Lower leg skin (tissue), 4 donors: ENCODE data around the gene USP10. TPM values are rescaled to one million over a fixed set of nuclear protein-coding genes. Genes with fewer than 3 reads are reported as not detected.
A peak's percentile ranks its signal among the peaks of the same experiment; 100 is the strongest.

Source experiments
- DNase-seq, 2 donors: peaks; one replicate each; pipeline ENCODE4 v3.0.0-alpha.2; 2019; ENCODE audit warnings: low spot score in 2 of 2
- H3K4me3 ChIP-seq: fragments of 200-600 bp; sonication (generic); 2 replicates; pipeline ENCODE4 v1.5.1; 2017; ENCODE audit warnings: mild to moderate bottlenecking, low read depth; ENCODE audit not compliant: poor library complexity, severe bottlenecking
- POLR2A ChIP-seq, 2 donors: fragments of 450-650 bp; IDR thresholded peaks; one replicate each; pipeline ENCODE4 v1.6.1; 2016 to 2017; ENCODE audit warnings: antibody characterized with exemption in 2 of 2, mild to moderate bottlenecking in 1 of 2, moderate library complexity in 1 of 2
- WGBS, 2 donors: methylation state at CpG; one replicate each; pipeline ENCODE4 v1.1.5; 2018; 5-methylcytosine and 5-hydroxymethylcytosine counted together
- intact Hi-C: fragments of 100-400 bp; cut with DNase I; formaldehyde crosslinking; loops from one replicate; pipeline ENCODE4 v1.15.0; 2023; ENCODE audit warnings: low total_unique reads
- total RNA-seq, 4 donors: library from RNA; depleted of rRNA; stranded (reverse); fragments of >200 nt; gene quantifications; one replicate each; pipeline ENCODE4 v1.1.0, GENCODE V29; 2016
- TF ChIP-seq, protein P1 (sequence below), 3 donors: fragments of 450-650 bp; IDR thresholded peaks; one replicate each; pipeline ENCODE4 v1.5.1; 2016; ENCODE audit warnings: antibody characterized with exemption in 3 of 3, mild to moderate bottlenecking in 3 of 3, moderate library complexity in 2 of 3

The USP10 gene
- total RNA-seq, 4 donors from 2014 or later = 54.3 to 69.0 (median 60.7) TPM

DNA sequence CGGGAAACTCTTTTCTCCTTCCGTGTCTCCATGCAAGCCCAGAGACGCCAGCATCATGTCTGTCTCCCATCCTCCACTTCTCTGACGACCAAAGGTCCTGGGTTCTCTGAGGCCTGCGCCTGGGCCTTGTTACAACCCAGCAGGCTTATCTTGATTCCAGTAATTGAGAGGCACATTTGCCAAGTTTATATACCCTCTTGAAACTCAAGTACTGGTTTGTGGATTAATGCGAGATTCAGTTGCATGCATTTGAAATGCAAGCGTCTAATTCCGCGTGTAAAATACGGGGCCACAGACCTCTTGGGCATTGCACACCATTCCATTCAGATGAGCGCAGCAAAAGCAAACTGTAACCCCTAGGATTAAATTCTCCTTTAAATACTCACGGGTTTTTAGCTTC lies 91.3 kb downstream of the USP10 start:
- H3K4me3 ChIP-seq = no peak overlapping the region
- TF ChIP-seq, protein P1, sequence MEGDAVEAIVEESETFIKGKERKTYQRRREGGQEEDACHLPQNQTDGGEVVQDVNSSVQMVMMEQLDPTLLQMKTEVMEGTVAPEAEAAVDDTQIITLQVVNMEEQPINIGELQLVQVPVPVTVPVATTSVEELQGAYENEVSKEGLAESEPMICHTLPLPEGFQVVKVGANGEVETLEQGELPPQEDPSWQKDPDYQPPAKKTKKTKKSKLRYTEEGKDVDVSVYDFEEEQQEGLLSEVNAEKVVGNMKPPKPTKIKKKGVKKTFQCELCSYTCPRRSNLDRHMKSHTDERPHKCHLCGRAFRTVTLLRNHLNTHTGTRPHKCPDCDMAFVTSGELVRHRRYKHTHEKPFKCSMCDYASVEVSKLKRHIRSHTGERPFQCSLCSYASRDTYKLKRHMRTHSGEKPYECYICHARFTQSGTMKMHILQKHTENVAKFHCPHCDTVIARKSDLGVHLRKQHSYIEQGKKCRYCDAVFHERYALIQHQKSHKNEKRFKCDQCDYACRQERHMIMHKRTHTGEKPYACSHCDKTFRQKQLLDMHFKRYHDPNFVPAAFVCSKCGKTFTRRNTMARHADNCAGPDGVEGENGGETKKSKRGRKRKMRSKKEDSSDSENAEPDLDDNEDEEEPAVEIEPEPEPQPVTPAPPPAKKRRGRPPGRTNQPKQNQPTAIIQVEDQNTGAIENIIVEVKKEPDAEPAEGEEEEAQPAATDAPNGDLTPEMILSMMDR (IDR thresholded peaks at IDR 0.05) = no peak
- TF ChIP-seq POLR2A (IDR thresholded peaks at IDR 0.05) = no peak
- DNase-seq = no peak
- intact Hi-C loops = no loop called here
- 91 to 94% methylated on average over 12 of the region's 12 CpGs for whole genome bisulfite sequencing, 2 donors

DNA sequence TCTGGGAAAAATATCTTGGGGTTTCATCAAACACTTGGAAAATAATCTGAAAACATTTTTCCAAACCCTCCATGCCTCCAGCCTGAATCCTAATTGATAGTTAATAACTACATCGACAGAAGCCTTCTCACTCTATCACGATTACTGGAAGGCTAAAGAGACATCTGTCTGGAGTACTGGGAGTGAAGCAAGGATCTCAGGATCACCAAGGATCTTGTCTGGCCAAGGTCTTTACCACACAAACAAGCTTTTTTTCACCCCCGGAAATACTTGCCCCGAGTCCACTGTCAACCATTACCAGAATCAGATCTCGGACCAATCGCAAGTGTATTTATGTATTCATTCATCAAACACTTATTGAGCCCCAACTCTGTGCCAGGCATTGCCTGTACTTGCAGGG lies 91.7 kb downstream of the USP10 start:
- intact Hi-C loops = no loop called here
- no peak for DNase-seq
- TF ChIP-seq, protein P1 (IDR thresholded peaks at IDR 0.05) = no peak
- TF ChIP-seq POLR2A (IDR thresholded peaks at IDR 0.05) = no peak
- no peak overlapping the region for H3K4me3 ChIP-seq
- 86 to 89% methylated on average over 6 of the region's 6 CpGs for WGBS, 2 donors

DNA sequence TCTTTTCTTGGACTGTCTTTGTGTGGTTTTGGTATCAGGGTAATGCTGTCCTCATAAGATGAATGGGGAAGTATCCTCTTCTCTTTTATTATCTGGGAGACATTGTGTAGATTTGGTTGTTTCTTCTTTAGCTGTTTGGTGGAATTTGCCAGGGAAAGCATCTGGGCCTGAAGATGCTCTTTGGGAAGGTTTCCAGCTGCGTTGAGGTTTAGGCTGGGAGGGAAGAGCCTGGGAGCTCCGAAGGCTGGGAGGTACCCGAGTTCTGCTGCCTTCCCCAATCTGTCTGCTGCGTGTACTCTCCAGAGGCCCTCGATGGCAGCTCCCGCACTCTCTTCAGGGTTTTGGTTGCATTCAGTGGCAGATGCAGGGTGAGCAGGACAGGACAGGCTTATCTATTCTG lies 94.4 kb downstream of the USP10 start:
- no peak for DNase-seq
- WGBS, 2 donors = 80 to 82% methylated on average over 6 of the region's 6 CpGs
- intact Hi-C loops = no loop called here
- no peak for TF ChIP-seq POLR2A (IDR thresholded peaks at IDR 0.05)
- TF ChIP-seq, protein P1 (IDR thresholded peaks at IDR 0.05) = no peak
- H3K4me3 ChIP-seq = no peak overlapping the region

DNA sequence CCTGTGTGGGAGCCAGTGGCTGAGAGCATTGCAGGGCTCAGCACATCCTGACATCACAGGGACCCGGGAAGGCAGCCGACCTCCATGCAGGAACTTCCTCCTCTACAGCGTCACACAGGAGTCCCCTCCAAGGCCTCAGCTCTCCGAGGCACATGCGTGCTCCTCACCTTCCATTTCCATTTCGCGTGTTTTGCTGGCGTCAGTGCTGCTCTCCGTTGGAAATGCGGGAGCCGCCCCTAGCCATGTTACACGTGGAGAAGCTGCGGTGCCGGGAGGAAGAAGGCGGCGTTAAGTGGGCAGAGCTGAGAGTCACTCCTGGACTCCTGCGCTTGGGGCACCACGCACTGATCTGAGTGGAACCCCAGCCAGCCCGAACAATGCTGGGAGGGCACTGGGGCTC lies 94.8 kb downstream of the USP10 start:
- 93% methylated on average over 19 of the region's 19 CpGs for WGBS, 2 donors

DNA sequence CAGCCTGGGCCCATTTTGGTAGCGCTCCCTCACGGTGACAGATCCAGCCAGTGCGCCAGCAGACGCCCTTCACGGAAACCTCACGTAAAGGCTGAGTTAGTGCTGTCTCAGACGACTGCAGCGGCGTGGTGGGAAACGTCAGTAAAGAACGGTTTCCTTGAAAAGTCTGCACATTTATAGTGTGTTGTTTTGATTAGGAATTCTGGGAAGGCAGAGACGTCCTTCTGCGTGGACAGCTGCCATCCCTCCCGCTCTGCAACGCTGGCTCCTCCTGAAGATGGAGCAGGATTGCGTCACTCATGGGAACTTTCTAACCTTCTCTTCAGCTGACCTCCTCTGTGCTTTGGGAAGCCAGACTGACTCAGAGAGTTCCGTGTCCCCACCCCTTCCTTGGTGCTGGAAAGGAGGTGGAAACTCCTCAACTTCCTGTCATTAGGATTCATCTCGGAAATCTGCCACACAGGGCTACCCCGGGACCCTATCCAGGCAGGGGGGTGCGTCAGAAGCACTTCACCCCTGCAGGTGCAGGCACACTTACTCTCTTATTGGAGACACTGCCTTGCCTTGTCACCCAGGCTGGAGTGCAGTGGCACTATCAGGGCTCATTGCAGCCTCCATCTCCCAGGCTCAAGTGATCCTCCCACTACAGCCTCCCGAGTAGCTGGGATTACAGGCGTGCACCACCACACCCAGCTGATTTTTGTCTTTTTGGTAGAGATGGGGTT lies 95.7 kb downstream of the USP10 start:
- TF ChIP-seq, protein P1 (IDR thresholded peaks at IDR 0.05) = no peak
- no peak for TF ChIP-seq POLR2A (IDR thresholded peaks at IDR 0.05)
- intact Hi-C loops = no loop called here
- WGBS, 2 donors = 71 to 83% methylated on average over 21 to 22 of the region's 22 CpGs
- DNase-seq = peak; percentile 74 to 94
- H3K4me3 ChIP-seq = no peak overlapping the region

More for the DNA sequence above, 94.8 kb downstream of the USP10 start:
- DNase-seq = no peak
- TF ChIP-seq, protein P1 (IDR thresholded peaks at IDR 0.05) = no peak
- no peak for TF ChIP-seq POLR2A (IDR thresholded peaks at IDR 0.05)
- H3K4me3 ChIP-seq = no peak overlapping the region
- intact Hi-C loops = no loop called here
